ENCODE data around the gene TMEM171.

Gene TMEM171

GRCh38 chr5:73176250-73176649 lies 55.9 kb downstream of the TMEM171 start:
- no peak for DNase-seq
- in situ Hi-C loops (cut with MboI; ENCODE audit: low pct_unique_long_range_greater_than_20kb, low sequenced_read_pairs), result no loop called here

- DNase-seq, result no peak
- in situ Hi-C loops (cut with MboI; ENCODE audit: low pct_unique_long_range_greater_than_20kb, low sequenced_read_pairs), result no loop called here
These were observed 57.9 kb downstream of the TMEM171 start for GRCh38 chr5:73178265-73178664.

- in situ Hi-C loops (cut with MboI; ENCODE audit: low pct_unique_long_range_greater_than_20kb, low sequenced_read_pairs), result no loop called here
- no peak for DNase-seq
These were observed 59.4 kb downstream of the TMEM171 start for GRCh38 chr5:73179730-73180129.

GRCh38 chr5:73180566-73180965 lies 60.2 kb downstream of the TMEM171 start:
- no peak for DNase-seq
- in situ Hi-C loops (cut with MboI; ENCODE audit: low pct_unique_long_range_greater_than_20kb, low sequenced_read_pairs), result no loop called here
